SK-N-SH treated with all-trans-retinoic acid at 6 μM for 48 hours (cell line): ENCODE results near the gene CCDC117.

Experiments used
- ARNTL ChIP-seq: fragments of 450-650 bp; formaldehyde crosslinking; IDR thresholded peaks from 2 replicates; pipeline ENCODE4 v1.5.0; 2020; ENCODE audit warnings: low read depth, mild to moderate bottlenecking, moderate library complexity, borderline replicate concordance
- BACH2 ChIP-seq: fragments of 250-450 bp; sonication (Bioruptor Pico); IDR thresholded peaks from 2 replicates; pipeline ENCODE4 v1.9.0; 2021; ENCODE audit warnings: mild to moderate bottlenecking, borderline replicate concordance
- CSRNP3 ChIP-seq: fragments of 250-450 bp; sonication (Bioruptor Pico); IDR thresholded peaks from 2 replicates; pipeline ENCODE4 v1.5.1; 2021; ENCODE audit warnings: mild to moderate bottlenecking, moderate library complexity
- ESRRG ChIP-seq: fragments of 250-450 bp; sonication (Bioruptor Pico); IDR thresholded peaks from 2 replicates; pipeline ENCODE4 v1.6.1; 2021; ENCODE audit warnings: mild to moderate bottlenecking
- ISL1 ChIP-seq: fragments of 250-450 bp; sonication (Bioruptor Pico); IDR thresholded peaks from 2 replicates; pipeline ENCODE4 v2.1.2; 2022; ENCODE audit warnings: mild to moderate bottlenecking, moderate library complexity
- SNAI2 ChIP-seq: fragments of 250-450 bp; sonication (Bioruptor Pico); IDR thresholded peaks from 2 replicates; pipeline ENCODE4 v1.5.0; 2020; ENCODE audit warnings: mild to moderate bottlenecking, moderate library complexity
- ZFP3 ChIP-seq: fragments of 250-450 bp; sonication (Bioruptor Pico); IDR thresholded peaks from 2 replicates; pipeline ENCODE4 v1.5.0; 2020; ENCODE audit warnings: mild to moderate bottlenecking, moderate library complexity
- ZFP30 ChIP-seq: fragments of 450-650 bp; formaldehyde crosslinking; IDR thresholded peaks from 2 replicates; pipeline ENCODE4 v1.5.0; 2022; ENCODE audit warnings: mild to moderate bottlenecking, moderate library complexity
- ZNF565 ChIP-seq: fragments of 450-650 bp; formaldehyde crosslinking; conservative IDR thresholded peaks from 2 replicates; pipeline ENCODE4 v1.5.0; 2020; ENCODE audit warnings: low read depth, mild to moderate bottlenecking, moderate library complexity
- ZNF8 ChIP-seq: fragments of 450-650 bp; formaldehyde crosslinking; IDR thresholded peaks from 2 replicates; pipeline ENCODE4 v1.5.0; 2020; ENCODE audit warnings: mild to moderate bottlenecking, moderate library complexity

- TF ChIP-seq ZNF565 (CRISPR knock-in tag) (no peak), SNAI2 (no peak), ZFP30 (CRISPR knock-in tag) (no peak), CSRNP3 (CRISPR knock-in tag) (no peak), ZFP3 (CRISPR knock-in tag) (no peak), ISL1 (CRISPR knock-in tag) (no peak), ZNF8 (no peak), BACH2 (CRISPR knock-in tag) (no peak), ESRRG (CRISPR knock-in tag) (no peak), ARNTL (no peak)
These were observed 30.5 kb upstream of the CCDC117 start, which contains the start of the genes CHEK2 and HSCB for GRCh38 chr22:28741785-28742561.
